NCI-H82 (cell line): ENCODE measurements around the gene NECAB2.

Experiments used
- DNase-seq: peaks from one replicate; lab custom pipeline; 2025; lab: John Stamatoyannopoulos, UW

NECAB2 gene

GRCh38 chr16:83967091-83967490 is 953 bp upstream of the NECAB2 start:
- DNase-seq, result no peak

- DNase-seq, result no peak
Measured at GRCh38 chr16:83968306-83968851, 335 bp downstream of the NECAB2 start.

- no peak for DNase-seq
Measured at GRCh38 chr16:83968891-83969649, 1.0 kb downstream of the NECAB2 start.

- no peak for DNase-seq
Measured at GRCh38 chr16:83969771-83970429, 1.9 kb downstream of the NECAB2 start.

- DNase-seq, result no peak
Measured at GRCh38 chr16:83970430-83970815, 2.4 kb downstream of the NECAB2 start.

- DNase-seq, result no peak
Measured at GRCh38 chr16:83971165-83972130, 3.4 kb downstream of the NECAB2 start.

- DNase-seq, result no peak
Measured at GRCh38 chr16:83972256-83973008, 4.4 kb downstream of the NECAB2 start.

GRCh38 chr16:83973077-83973476 is 5.0 kb downstream of the NECAB2 start:
- DNase-seq, result no peak

GRCh38 chr16:83973581-83974385 is 5.7 kb downstream of the NECAB2 start:
- DNase-seq, result no peak

GRCh38 chr16:83974475-83974874 is 6.4 kb downstream of the NECAB2 start:
- DNase-seq, result peak; percentile 35

GRCh38 chr16:83975590-83976260 is 7.7 kb downstream of the NECAB2 start:
- no peak for DNase-seq

- DNase-seq, result peak; percentile 32
Measured at GRCh38 chr16:83977056-83977815, 9.2 kb downstream of the NECAB2 start.

- DNase-seq, result no peak
Measured at GRCh38 chr16:83978401-83978904, 10.4 kb downstream of the NECAB2 start.

GRCh38 chr16:83979441-83979840 is 11.4 kb downstream of the NECAB2 start:
- no peak for DNase-seq

GRCh38 chr16:83980794-83981193 is 12.8 kb downstream of the NECAB2 start:
- DNase-seq, result no peak

- no peak for DNase-seq
Measured at GRCh38 chr16:83981799-83982198, 13.8 kb downstream of the NECAB2 start.

- DNase-seq, result no peak
Measured at GRCh38 chr16:83983491-83983890, 15.4 kb downstream of the NECAB2 start.

- DNase-seq, result peak; percentile 36
Measured at GRCh38 chr16:83989300-83989699, 21.3 kb downstream of the NECAB2 start.

GRCh38 chr16:83990492-83990891 is 22.4 kb downstream of the NECAB2 start:
- no peak for DNase-seq
